B cell (primary cell): ENCODE measurements around the gene GLCCI1. TPM values are rescaled to one million over a fixed set of nuclear protein-coding genes. Genes with fewer than 3 reads are reported as not detected.

Source experiments
- ATAC-seq: fragments of 200-7000 bp; cut with Tn5 transposase; one replicate; pipeline ENCODE4 v1.10.0; 2021; ENCODE audit warnings: low read depth, mild to moderate bottlenecking, moderate number of reproducible peaks, moderate library complexity
- CTCF ChIA-PET: fragments of 350-600 bp; sonication (Branson Sonifier 250); formaldehyde crosslinking; loops from one replicate; lab custom pipeline; 2021; ENCODE audit warnings: antibody characterized with exemption, inconsistent platforms; lab: Charles Lee
- POLR2A ChIA-PET: fragments of 350-600 bp; sonication (Branson Sonifier 250); formaldehyde crosslinking; loops from one replicate; lab custom pipeline; 2021; ENCODE audit warnings: antibody characterized with exemption; lab: Charles Lee
- DNase-seq: peaks from one replicate; pipeline ENCODE4 v3.0.0; 2013
- H2AFZ ChIP-seq: 2 replicates; pipeline ENCODE4 v1.6.1; 2012; ENCODE audit warnings: mild to moderate bottlenecking, low read depth, low read length; ENCODE audit not compliant: insufficient read depth, poor library complexity, severe bottlenecking
- H3K27ac ChIP-seq, 2 donors: 1 replicate in 1 of 2; 2 replicates in 1 of 2; pipeline ENCODE4 v1.5.1; 2012 to 2013; ENCODE audit warnings: low read length in 2 of 2, mild to moderate bottlenecking in 2 of 2, moderate library complexity in 1 of 2
- H3K27me3 ChIP-seq, 4 experiments: fragments of 200-600 bp in 1 of 4; sonication (generic) in 1 of 4; replicated peaks in 1 of 4; 1 replicate in 2 of 4; 2 replicates in 2 of 4; pipeline versions ENCODE4 v1.6.1 to v1.7.0; 2013 to 2016; ENCODE audit warnings: low read length in 3 of 4, mild to moderate bottlenecking in 2 of 4, mixed read lengths in 1 of 4, moderate library complexity in 1 of 4; ENCODE audit not compliant: insufficient read depth in 4 of 4, control insufficient read depth in 3 of 4; ENCODE audit errors: control extremely low read depth in 1 of 4
- H3K36me3 ChIP-seq, 2 experiments: replicated peaks in 1 of 2; 1 replicate in 1 of 2; 2 replicates in 1 of 2; pipeline versions ENCODE4 v1.6.1 to v1.7.1; 2013; ENCODE audit warnings: low read length in 1 of 2; ENCODE audit not compliant: insufficient read depth in 2 of 2, control insufficient read depth in 1 of 2; ENCODE audit errors: control extremely low read depth in 1 of 2, extremely low read depth in 1 of 2
- H3K4me1 ChIP-seq, 2 donors: fragments of 200-600 bp in 1 of 2; sonication (generic) in 1 of 2; 1 replicate in 1 of 2; 2 replicates in 1 of 2; pipeline versions ENCODE4 v1.5.1 to v1.6.1; 2013 to 2017; ENCODE audit warnings: low read length in 2 of 2; ENCODE audit not compliant: control insufficient read depth in 2 of 2, insufficient read depth in 2 of 2
- H3K4me2 ChIP-seq: replicated peaks from 2 replicates; pipeline ENCODE3; 2012; ENCODE audit warnings: mild to moderate bottlenecking, low read depth, low read length; ENCODE audit not compliant: poor library complexity, severe bottlenecking
- H3K4me3 ChIP-seq, 5 experiments: fragments of 200-600 bp in 1 of 5; sonication (generic) in 1 of 5; 1 replicate in 3 of 5; 2 replicates in 2 of 5; pipeline versions ENCODE4 v1.5.1 to v1.7.0; 2011 to 2016; ENCODE audit warnings: low read length in 4 of 5, mild to moderate bottlenecking in 4 of 5, low read depth in 2 of 5, control low read depth in 1 of 5, moderate library complexity in 1 of 5; ENCODE audit not compliant: insufficient read depth in 1 of 5; ENCODE audit errors: control extremely low read depth in 1 of 5, extremely low read depth in 1 of 5
- H3K79me2 ChIP-seq: fragments of 200-600 bp; sonication (generic); one replicate; pipeline ENCODE4 v1.6.0; 2016; ENCODE audit warnings: low read length; ENCODE audit not compliant: control insufficient read depth, insufficient read depth
- H3K9ac ChIP-seq: fragments of 200-600 bp; sonication (generic); 2 replicates; pipeline ENCODE4 v1.6.1; 2017; ENCODE audit warnings: mild to moderate bottlenecking, low read length, moderate library complexity
- H3K9me3 ChIP-seq, 3 donors: one replicate each; pipeline versions ENCODE4 v1.6.1 to v1.7.1; 2013; ENCODE audit warnings: low read length in 2 of 3; ENCODE audit not compliant: control insufficient read depth in 2 of 3, insufficient read depth in 1 of 3; ENCODE audit errors: control extremely low read depth in 1 of 3
- H4K20me1 ChIP-seq: 2 replicates; pipeline ENCODE4 v1.6.0; 2012; ENCODE audit warnings: mild to moderate bottlenecking, low read length; ENCODE audit not compliant: insufficient read depth, control insufficient read depth, poor library complexity, severe bottlenecking
- H3K27ac Mint-ChIP-seq: one replicate; pipeline ENCODE4 v1.8.0; 2021; ENCODE audit warnings: mixed read lengths
- H3K27me3 Mint-ChIP-seq: one replicate; pipeline ENCODE4 v1.8.0; 2021; ENCODE audit warnings: mixed read lengths
- H3K4me1 Mint-ChIP-seq: one replicate; pipeline ENCODE4 v1.8.0; 2021; ENCODE audit warnings: mixed read lengths
- H3K4me3 Mint-ChIP-seq: one replicate; pipeline ENCODE4 v1.8.0; 2021; ENCODE audit warnings: mixed read lengths
- H3K9me3 Mint-ChIP-seq: one replicate; pipeline ENCODE4 v1.8.0; 2022; ENCODE audit warnings: mixed read lengths; ENCODE audit not compliant: insufficient read depth
- EZH2 ChIP-seq: IDR thresholded peaks from 2 replicates; pipeline ENCODE4 v1.6.1; 2012; ENCODE audit warnings: borderline replicate concordance, low read depth, mild to moderate bottlenecking, moderate library complexity, low read length; ENCODE audit not compliant: insufficient read depth, poor library complexity, severe bottlenecking
- WGBS: methylation state at CpG from one replicate; pipeline ENCODE4 v1.1.5; 2013; ENCODE audit warnings: missing lambda C conversion rate; ENCODE audit not compliant: insufficient coverage; 5-methylcytosine and 5-hydroxymethylcytosine counted together
- intact Hi-C: fragments of 100-400 bp; cut with micrococcal nuclease; formaldehyde crosslinking; loops from one replicate; pipeline ENCODE4 v1.10.0; 2022
- polyA plus RNA-seq: library from polyadenylated mRNA; depleted of rRNA; stranded (reverse); fragments of >200 nt; gene quantifications from 2 replicates; pipeline ENCODE4 v1.2.3, GENCODE V29; 2012
- total RNA-seq, 2 donors: library from RNA; stranded (reverse); fragments of 120-200 nt in 1 of 2; gene quantifications; 1 replicate in 1 of 2; 2 replicates in 1 of 2; pipeline versions ENCODE4 v1.2.3 to v1.2.4, GENCODE V29; 2013 to 2022
- TF ChIP-seq, protein P1 (sequence below): fragments of 200-600 bp; IDR thresholded peaks from one replicate; pipeline ENCODE4 v1.8.0; 2022; ENCODE audit warnings: antibody characterized with exemption, mild to moderate bottlenecking

GLCCI1 gene
- total and polyA plus RNA-seq, 2 donors (not counting 1 experiment from before 2014, with no cell fraction given), result 17.7 to 50.3 TPM

GRCh38 chr7:7979558-7979957 lies 11.0 kb downstream of the GLCCI1 start:
- Histone ChIP-seq H3K4me2 (no peak overlapping the region), H3K9ac (no peak overlapping the region), H3K9me3 (no peaks in the 10 kb centered on the region), H3K4me1 (peaks cover 5 to 18% of the 10 kb centered on the region in 2 donors), H3K36me3 (no peaks in the 10 kb centered on the region), H3K79me2 (peaks cover 98% of the 10 kb centered on the region), H4K20me1 (peaks cover 9% of the 10 kb centered on the region), H3K4me3 (no peak overlapping the region), H3K27ac (no peak overlapping the region), H2AFZ (no peak overlapping the region), H3K27me3 (no peaks in the 10 kb centered on the region)
- H3K27me3 Mint-ChIP-seq, result no peaks in the 10 kb centered on the region
- H3K4me1 Mint-ChIP-seq, result peaks cover 48% of the 10 kb centered on the region
- TF ChIP-seq, protein P1, sequence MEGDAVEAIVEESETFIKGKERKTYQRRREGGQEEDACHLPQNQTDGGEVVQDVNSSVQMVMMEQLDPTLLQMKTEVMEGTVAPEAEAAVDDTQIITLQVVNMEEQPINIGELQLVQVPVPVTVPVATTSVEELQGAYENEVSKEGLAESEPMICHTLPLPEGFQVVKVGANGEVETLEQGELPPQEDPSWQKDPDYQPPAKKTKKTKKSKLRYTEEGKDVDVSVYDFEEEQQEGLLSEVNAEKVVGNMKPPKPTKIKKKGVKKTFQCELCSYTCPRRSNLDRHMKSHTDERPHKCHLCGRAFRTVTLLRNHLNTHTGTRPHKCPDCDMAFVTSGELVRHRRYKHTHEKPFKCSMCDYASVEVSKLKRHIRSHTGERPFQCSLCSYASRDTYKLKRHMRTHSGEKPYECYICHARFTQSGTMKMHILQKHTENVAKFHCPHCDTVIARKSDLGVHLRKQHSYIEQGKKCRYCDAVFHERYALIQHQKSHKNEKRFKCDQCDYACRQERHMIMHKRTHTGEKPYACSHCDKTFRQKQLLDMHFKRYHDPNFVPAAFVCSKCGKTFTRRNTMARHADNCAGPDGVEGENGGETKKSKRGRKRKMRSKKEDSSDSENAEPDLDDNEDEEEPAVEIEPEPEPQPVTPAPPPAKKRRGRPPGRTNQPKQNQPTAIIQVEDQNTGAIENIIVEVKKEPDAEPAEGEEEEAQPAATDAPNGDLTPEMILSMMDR, result no peak
- DNase-seq (no peak), ATAC-seq (no peak)
- no peak overlapping the region for H3K27ac Mint-ChIP-seq
- WGBS, result no CpG with 5 or more reads among the region's 1 CpG
- POLR2A ChIA-PET, result interaction anchor here (1.2 kb wide), 1 partner anchor 10 kb away, joined by 4 read pairs; no protein-coding TSS in a partner anchor
- no peak overlapping the region for H3K4me3 Mint-ChIP-seq
- CTCF ChIA-PET, result interaction anchor here (1.1 to 2.9 kb wide), 2 partner anchors 18 to 211 kb away, joined by 3 to 6 read pairs; no protein-coding TSS in a partner anchor
- intact Hi-C loops, result no loop called here
- H3K9me3 Mint-ChIP-seq, result no peaks in the 10 kb centered on the region

GRCh38 chr7:7980134-7980533 lies 11.5 kb downstream of the GLCCI1 start:
- no peaks in the 10 kb centered on the region for H3K9me3 Mint-ChIP-seq
- Histone ChIP-seq H2AFZ (no peak overlapping the region), H3K9me3 (no peaks in the 10 kb centered on the region), H3K27me3 (no peaks in the 10 kb centered on the region), H3K79me2 (peaks cover 98% of the 10 kb centered on the region), H3K4me1 (peaks cover 5 to 14% of the 10 kb centered on the region in 2 donors), H4K20me1 (peaks cover 12% of the 10 kb centered on the region), H3K4me2 (no peak overlapping the region), H3K4me3 (no peak overlapping the region), H3K36me3 (no peaks in the 10 kb centered on the region), H3K9ac (no peak overlapping the region), H3K27ac (no peak overlapping the region)
- TF ChIP-seq EZH2, result no peak
- TF ChIP-seq, protein P1, result no peak
- DNase-seq (no peak), ATAC-seq (no peak)
- POLR2A ChIA-PET, result interaction anchor here (1.2 kb wide), 1 partner anchor 10 kb away, joined by 4 read pairs; no protein-coding TSS in a partner anchor
- H3K27me3 Mint-ChIP-seq, result no peaks in the 10 kb centered on the region
- intact Hi-C loops, result no loop called here
- CTCF ChIA-PET, result interaction anchor here (2.9 kb wide), 1 partner anchor 210 kb away, joined by 6 read pairs; no protein-coding TSS in a partner anchor
- WGBS, result 73% methylated on average over 1 of the region's 2 CpGs
- no peak overlapping the region for H3K27ac Mint-ChIP-seq
- H3K4me3 Mint-ChIP-seq, result no peak overlapping the region
- H3K4me1 Mint-ChIP-seq, result peaks cover 49% of the 10 kb centered on the region
